C4-2B (cell line): ENCODE data around the gene ADAMTS19.

Experiments
- ZFX ChIP-seq: fragments of 450-650 bp; IDR thresholded peaks from 2 replicates; pipeline ENCODE4 v1.6.1; 2017
- TF ChIP-seq, protein P1 (sequence below): fragments of 450-650 bp; conservative IDR thresholded peaks from 2 replicates; pipeline ENCODE4 v1.5.1; 2017; ENCODE audit warnings: mild to moderate bottlenecking

DNA sequence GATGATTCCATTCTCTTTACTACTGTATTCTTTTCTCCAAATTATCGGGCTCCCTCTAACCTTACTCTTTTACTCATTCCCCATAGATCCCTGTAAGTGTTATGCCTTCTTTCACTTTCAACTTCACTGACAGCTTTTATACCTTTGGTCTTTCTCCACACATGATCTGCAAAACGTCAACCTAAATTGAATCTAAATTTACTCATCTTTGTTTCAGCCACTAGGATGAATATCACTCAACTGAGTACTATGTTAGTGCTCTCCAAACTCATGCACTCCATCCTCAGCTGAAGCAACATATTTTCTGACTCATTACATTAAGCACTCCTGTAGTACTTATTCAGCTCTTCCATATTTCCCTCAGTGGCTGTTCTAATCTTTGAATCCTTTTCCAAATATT, 133.4 kb downstream of the ADAMTS19 start:
- TF ChIP-seq, protein P1, sequence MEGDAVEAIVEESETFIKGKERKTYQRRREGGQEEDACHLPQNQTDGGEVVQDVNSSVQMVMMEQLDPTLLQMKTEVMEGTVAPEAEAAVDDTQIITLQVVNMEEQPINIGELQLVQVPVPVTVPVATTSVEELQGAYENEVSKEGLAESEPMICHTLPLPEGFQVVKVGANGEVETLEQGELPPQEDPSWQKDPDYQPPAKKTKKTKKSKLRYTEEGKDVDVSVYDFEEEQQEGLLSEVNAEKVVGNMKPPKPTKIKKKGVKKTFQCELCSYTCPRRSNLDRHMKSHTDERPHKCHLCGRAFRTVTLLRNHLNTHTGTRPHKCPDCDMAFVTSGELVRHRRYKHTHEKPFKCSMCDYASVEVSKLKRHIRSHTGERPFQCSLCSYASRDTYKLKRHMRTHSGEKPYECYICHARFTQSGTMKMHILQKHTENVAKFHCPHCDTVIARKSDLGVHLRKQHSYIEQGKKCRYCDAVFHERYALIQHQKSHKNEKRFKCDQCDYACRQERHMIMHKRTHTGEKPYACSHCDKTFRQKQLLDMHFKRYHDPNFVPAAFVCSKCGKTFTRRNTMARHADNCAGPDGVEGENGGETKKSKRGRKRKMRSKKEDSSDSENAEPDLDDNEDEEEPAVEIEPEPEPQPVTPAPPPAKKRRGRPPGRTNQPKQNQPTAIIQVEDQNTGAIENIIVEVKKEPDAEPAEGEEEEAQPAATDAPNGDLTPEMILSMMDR, result no peak
- TF ChIP-seq ZFX, result no peak
